Measurements from ENCODE around the gene RBAK.
"Not testable (repeated sequence)": the region's sequence is repeated elsewhere in the genome, so short reads cannot be mapped to it uniquely, and the experiment has no call there.

The RBAK gene

DNA sequence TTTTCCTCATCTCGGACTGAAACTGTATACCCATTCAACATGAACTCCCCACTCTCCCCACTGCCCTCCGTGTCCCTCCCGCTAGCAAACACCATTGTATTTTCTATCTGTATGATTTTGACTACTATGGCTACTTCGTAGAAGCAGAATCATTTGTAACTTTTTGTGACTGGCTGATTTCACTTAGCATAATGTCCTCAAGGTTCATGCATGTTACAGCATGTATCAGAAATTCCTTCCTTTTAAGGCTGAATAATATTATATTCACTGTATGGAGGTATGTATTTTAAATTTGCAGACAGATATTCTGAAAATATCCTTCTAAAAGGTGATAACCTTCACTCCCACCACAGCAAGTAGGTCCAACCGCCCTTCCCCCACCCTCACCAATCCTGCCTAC, 43.7 kb upstream of the RBAK start:
- no peak for DNase-seq (ENCODE audit: low read depth)
- TF ChIP-seq, protein P1, sequence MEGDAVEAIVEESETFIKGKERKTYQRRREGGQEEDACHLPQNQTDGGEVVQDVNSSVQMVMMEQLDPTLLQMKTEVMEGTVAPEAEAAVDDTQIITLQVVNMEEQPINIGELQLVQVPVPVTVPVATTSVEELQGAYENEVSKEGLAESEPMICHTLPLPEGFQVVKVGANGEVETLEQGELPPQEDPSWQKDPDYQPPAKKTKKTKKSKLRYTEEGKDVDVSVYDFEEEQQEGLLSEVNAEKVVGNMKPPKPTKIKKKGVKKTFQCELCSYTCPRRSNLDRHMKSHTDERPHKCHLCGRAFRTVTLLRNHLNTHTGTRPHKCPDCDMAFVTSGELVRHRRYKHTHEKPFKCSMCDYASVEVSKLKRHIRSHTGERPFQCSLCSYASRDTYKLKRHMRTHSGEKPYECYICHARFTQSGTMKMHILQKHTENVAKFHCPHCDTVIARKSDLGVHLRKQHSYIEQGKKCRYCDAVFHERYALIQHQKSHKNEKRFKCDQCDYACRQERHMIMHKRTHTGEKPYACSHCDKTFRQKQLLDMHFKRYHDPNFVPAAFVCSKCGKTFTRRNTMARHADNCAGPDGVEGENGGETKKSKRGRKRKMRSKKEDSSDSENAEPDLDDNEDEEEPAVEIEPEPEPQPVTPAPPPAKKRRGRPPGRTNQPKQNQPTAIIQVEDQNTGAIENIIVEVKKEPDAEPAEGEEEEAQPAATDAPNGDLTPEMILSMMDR (IDR thresholded peaks at IDR 0.05; ENCODE audit: insufficient read depth, low read depth, low read length, missing control alignments): no peak
- H3K4me3 ChIP-seq (ENCODE audit: low read depth, low read length): no peak overlapping the region

DNA sequence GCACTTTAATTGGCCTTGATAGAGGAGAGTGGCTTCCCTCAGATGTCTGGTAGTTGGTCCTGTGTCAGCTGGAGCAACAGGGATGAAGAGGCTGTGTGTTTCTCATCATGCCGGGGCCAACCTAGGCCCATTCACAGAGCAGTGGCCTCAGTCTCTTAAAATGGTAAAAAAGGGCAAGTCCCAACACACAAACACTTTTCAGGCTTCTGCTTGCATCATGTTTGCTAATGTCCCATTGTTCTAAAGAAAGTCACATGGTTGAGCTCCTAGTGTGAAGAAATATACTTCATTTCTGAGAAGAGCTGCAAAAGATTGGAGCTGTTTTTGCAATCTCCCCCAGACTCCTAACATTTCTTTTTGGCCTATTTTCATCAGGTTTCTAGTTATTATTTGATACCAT, 40.6 kb upstream of the RBAK start:
- DNase-seq (ENCODE audit: low read depth): no peak
- TF ChIP-seq, protein P1 (IDR thresholded peaks at IDR 0.05; ENCODE audit: insufficient read depth, low read depth, low read length, missing control alignments): no peak
- H3K4me3 ChIP-seq (ENCODE audit: low read depth, low read length): no peak overlapping the region

DNA sequence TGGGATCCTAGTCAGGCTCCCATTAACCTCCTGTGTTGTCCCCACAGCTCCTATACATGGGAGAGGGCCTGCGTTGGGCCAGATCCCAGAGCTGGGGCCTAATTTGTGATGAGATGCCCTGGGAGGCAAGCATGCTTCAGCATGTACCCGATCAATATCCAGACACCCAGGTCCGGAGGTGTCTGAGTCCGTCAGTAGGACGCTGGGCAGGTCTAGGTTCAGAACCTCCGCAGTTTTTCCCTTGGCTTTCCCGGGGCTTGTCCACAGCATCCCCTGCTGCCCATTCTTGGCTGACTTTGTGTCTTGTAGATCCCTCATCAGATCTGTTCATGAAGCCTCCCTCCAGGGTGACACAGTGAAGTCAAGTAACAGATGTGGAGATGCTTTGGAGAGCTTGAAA, 32.7 kb upstream of the RBAK start:
- TF ChIP-seq, protein P1 (IDR thresholded peaks at IDR 0.05; ENCODE audit: insufficient read depth, low read depth, low read length, missing control alignments): no peak
- no peak overlapping the region for H3K4me3 ChIP-seq (ENCODE audit: low read depth, low read length)
- DNase-seq (ENCODE audit: low read depth): no peak

DNA sequence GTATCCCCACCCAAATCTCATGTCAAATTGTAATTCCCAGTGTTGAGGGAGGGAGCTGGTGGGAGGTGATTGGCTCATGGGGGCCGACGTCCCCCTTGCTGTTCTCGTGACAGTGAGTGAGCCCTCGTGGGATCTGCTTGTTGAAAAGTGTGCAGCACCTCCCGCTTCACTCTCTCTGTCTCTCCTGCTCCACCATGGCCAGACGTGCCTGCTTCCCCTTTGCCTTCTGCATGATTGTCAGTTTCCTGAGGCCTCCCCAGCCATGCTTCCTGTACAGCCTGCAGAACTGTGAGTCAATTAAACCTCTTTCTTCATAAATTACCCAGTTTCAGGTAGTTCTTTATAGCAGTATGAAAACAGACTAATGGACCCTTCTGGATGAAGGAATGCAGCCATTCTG, 29.7 kb upstream of the RBAK start:
- H3K4me3 ChIP-seq (ENCODE audit: low read depth, low read length); DNase-seq (ENCODE audit: low read depth): not testable (repeated sequence)

DNA sequence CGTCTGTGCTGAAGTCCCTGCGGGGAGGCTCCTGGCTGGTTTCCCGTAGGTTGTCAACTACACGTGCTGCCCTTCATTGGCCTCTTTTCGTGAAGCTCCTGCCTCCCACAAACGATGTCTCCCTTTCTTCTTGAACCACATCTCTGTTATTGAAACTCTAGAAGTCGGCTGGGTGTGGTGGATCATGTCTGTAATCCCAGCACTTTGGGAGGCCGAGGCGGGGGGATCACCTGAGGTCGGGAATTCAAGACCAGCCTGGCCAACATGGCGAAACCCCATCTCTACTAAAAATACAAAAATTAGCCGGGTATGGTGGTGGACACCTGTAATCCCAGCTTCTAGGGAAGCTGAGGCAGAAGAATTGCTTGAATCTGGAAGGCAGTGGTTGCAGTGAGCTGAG, 28.0 kb upstream of the RBAK start:
- not testable (repeated sequence) for DNase-seq (ENCODE audit: low read depth); H3K4me3 ChIP-seq (ENCODE audit: low read depth, low read length)

DNA sequence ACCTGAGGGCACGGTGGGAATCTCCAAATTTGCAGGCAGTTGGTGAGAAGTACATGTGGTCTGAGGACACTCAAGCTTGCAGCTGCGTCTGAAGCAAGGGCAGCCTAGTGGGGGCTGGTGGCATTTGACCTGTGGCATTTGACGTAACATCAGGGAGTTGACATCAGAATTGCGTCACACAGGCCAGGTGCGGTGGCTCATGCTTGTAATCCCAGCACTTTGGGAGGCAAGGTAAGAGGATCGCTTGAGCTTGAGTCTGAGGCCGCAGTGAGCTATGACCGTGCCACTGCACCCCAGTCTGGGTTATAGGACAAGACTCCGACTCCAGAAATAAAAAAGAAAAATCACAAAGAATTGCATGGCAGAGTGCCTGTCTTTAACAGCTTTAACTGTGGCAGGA, 25.6 kb upstream of the RBAK start:
- no peak overlapping the region for H3K4me3 ChIP-seq (ENCODE audit: low read depth, low read length)
- no peak for DNase-seq (ENCODE audit: low read depth)
- TF ChIP-seq, protein P1 (IDR thresholded peaks at IDR 0.05; ENCODE audit: insufficient read depth, low read depth, low read length, missing control alignments): no peak

DNA sequence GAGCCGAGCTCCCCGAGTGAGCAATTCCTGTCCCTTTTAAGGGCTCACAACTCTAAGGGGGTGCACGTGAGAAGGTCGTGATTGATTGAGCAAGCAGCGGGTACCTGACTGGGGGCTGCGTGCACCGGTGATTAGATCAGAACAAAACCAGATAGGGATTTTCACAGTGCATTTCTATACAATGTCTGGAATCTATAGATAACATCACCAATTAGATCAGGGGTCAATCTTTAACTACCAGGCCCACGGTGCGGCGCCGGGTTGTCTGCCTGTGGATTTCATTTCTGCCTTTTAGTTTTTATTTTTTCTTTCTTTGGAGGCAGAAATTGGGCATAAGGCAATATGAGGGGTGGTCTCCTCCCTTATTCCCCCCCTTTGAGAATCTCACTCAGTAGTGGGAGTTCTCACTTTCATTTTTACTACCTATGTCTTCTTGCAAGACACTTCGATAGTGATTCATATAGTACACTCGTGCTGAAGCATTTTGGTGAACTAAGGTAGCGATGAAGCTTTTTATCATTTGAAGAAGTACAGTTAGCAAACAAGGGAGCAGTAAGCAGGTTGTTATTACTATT, 24.6 kb upstream of the RBAK start:
- DNase-seq (ENCODE audit: low read depth); H3K4me3 ChIP-seq (ENCODE audit: low read depth, low read length): not testable (repeated sequence)

DNA sequence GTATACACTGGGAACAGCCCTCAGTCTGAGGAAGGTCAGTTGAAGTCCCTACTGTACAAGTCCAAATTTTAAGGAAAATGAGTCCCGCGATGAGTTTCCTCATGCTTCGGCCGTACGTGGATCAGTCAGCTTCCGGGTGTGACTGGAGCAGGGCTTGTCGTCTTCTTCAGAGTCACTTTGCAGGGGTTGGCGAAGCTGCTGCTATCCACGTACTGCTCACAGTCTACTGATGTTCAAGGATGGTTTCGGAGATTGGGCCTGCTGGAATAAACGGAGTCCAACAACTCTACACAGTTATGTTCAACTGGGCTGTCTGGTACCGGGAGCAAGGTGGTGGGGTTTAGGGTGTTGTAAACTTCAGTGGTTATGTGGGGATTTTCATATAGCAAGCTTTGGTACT, 22.0 kb upstream of the RBAK start:
- DNase-seq (ENCODE audit: low read depth); H3K4me3 ChIP-seq (ENCODE audit: low read depth, low read length): not testable (repeated sequence)

DNA sequence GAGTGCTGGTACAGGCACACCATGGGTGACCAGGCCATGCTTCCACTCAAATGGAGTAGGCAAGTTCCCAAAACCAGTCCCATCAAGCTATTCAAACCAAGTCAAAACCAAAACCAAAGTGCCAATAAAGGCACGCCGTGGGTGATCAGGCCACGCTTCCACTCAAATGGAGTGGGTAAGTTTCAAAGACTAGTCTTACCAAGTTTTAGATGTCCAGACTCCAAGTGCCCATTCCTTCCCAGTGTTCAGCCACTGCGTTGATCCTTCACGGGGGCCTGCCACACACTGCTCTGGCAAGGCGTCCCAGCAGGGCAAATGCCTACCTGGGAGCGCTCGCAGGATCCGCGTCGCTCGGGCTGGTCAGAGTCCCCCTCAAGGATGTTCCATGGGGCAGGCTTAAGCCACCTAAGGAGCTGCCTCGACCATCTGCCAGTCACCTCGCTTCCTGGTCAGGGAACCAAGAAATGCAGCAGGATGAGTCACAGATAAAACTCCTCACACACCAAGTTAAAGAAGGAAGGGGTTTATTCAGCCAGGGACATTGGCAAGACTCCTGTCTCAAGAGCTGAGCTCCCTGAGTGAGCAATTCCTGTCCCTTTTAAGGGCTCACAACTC, 17.8 kb upstream of the RBAK start:
- not testable (repeated sequence) for H3K4me3 ChIP-seq (ENCODE audit: low read depth, low read length); DNase-seq (ENCODE audit: low read depth)

DNA sequence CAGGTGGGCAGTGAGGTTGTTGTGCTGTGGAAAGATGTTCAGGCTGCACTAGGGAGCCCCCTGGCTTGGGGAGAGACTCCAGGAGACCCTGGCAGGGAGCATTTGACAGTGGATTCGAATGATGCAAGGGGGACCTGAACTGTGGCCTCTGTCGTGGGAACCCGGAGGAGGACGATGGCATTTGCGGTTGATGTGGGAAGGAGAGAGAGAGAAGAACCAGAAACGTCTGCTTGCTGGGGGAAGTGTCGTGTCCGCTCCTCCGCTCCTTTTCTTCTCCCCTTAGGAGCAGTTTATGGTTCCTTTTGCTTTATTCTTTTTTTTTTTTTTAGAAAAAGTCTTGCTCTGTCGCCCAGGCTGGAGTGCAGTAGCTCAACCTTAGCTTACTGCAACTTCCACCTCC, 12.5 kb upstream of the RBAK start:
- not testable (repeated sequence) for DNase-seq (ENCODE audit: low read depth); H3K4me3 ChIP-seq (ENCODE audit: low read depth, low read length)

Measured in GM12865 (cell line).